OCI-LY7 (cell line): ENCODE measurements around the gene ZNF780B. TPM values are rescaled to one million over a fixed set of nuclear protein-coding genes. Genes with fewer than 3 reads are reported as not detected.

Experiments used
- Bru-seq: library from RNA; stranded (reverse); fragments of 400-500 nt; gene quantifications from one replicate; lab custom pipeline; 2021; lab: Mats Ljungman, UMichigan
- BruChase-seq, 2 experiments: library from RNA; stranded (reverse); fragments of 400-500 nt; gene quantifications; one replicate each; lab custom pipeline; 2021; lab: Mats Ljungman, UMichigan
- BruUV-seq: library from RNA; stranded (reverse); fragments of 400-500 nt; replicated peaks from 2 replicates; lab custom pipeline; 2021; lab: Mats Ljungman, UMichigan
- CTCF ChIA-PET: fragments of 300-600 bp; sonication (Branson Sonifier 250); formaldehyde crosslinking; loops from one replicate; lab custom pipeline; 2022; ENCODE audit warnings: antibody characterized with exemption; ENCODE audit not compliant: unreplicated experiment; lab: Charles Lee
- POLR2A ChIA-PET: fragments of 300-600 bp; sonication (Branson Sonifier 250); formaldehyde crosslinking; loops from one replicate; lab custom pipeline; 2022; ENCODE audit warnings: antibody characterized with exemption; lab: Charles Lee
- DNase-seq: peaks from one replicate; pipeline ENCODE4 v3.0.0-alpha.2; 2015; ENCODE audit warnings: low spot score
- H2AFZ ChIP-seq: fragments of 200-600 bp; sonication (generic), shearing (Covaris generic); 2 replicates; pipeline ENCODE4 v1.6.1; 2014; ENCODE audit warnings: mild to moderate bottlenecking, antibody characterized with exemption, low read length, moderate library complexity
- H3K27ac ChIP-seq: fragments of 200-600 bp; sonication (generic); 2 replicates; pipeline ENCODE4 v1.5.1; 2014; ENCODE audit warnings: mixed run types, low read depth, mild to moderate bottlenecking, moderate library complexity, low read length, inconsistent platforms; ENCODE audit not compliant: poor library complexity, severe bottlenecking
- H3K36me3 ChIP-seq: fragments of 200-600 bp; sonication (generic); 2 replicates; pipeline ENCODE4 v1.6.1; 2014; ENCODE audit warnings: mild to moderate bottlenecking, antibody characterized with exemption, low read length, moderate library complexity, mixed read lengths; ENCODE audit not compliant: insufficient read depth
- H3K4me1 ChIP-seq: fragments of 200-600 bp; sonication (generic); 2 replicates; pipeline ENCODE4 v1.5.1; 2014; ENCODE audit warnings: mild to moderate bottlenecking, low read length; ENCODE audit not compliant: insufficient read depth, poor library complexity, severe bottlenecking
- H3K4me2 ChIP-seq: fragments of 200-600 bp; sonication (generic); 2 replicates; pipeline ENCODE4 v1.6.1; 2014; ENCODE audit warnings: mild to moderate bottlenecking, low read length
- H3K4me3 ChIP-seq: fragments of 200-600 bp; sonication (generic); 2 replicates; pipeline ENCODE4 v1.5.1; 2014; ENCODE audit warnings: mild to moderate bottlenecking, low read depth, low read length; ENCODE audit not compliant: poor library complexity, severe bottlenecking
- H3K79me2 ChIP-seq: fragments of 200-600 bp; sonication (generic); 2 replicates; pipeline ENCODE4 v1.6.1; 2016; ENCODE audit warnings: low read depth, mild to moderate bottlenecking, low read length, moderate library complexity, mixed read lengths; ENCODE audit not compliant: insufficient read depth
- H3K9me2 ChIP-seq: fragments of 200-600 bp; sonication (generic); 2 replicates; pipeline ENCODE4 v1.6.1; 2016; ENCODE audit warnings: mild to moderate bottlenecking, low read length, mixed read lengths; ENCODE audit not compliant: insufficient read depth
- H3K9me3 ChIP-seq: fragments of 200-600 bp; sonication (generic); 2 replicates; pipeline ENCODE4 v1.6.1; 2014; ENCODE audit warnings: mild to moderate bottlenecking, mixed run types, low read length, mixed read lengths
- H4K20me1 ChIP-seq: fragments of 200-600 bp; sonication (generic); 2 replicates; pipeline ENCODE4 v1.6.1; 2014; ENCODE audit warnings: mild to moderate bottlenecking, antibody characterized with exemption, low read length, moderate library complexity, mixed read lengths; ENCODE audit not compliant: insufficient read depth
- EZH2phosphoT487 ChIP-seq: fragments of 200-600 bp; sonication (generic); IDR thresholded peaks from 2 replicates; pipeline ENCODE4 v1.6.1; 2018; ENCODE audit warnings: low read depth, borderline replicate concordance, mild to moderate bottlenecking, mixed run types, antibody characterized with exemption, low read length, moderate library complexity, mixed read lengths
- intact Hi-C: fragments of 100-400 bp; cut with micrococcal nuclease; formaldehyde crosslinking; loops from one replicate; pipeline ENCODE4 v1.10.0; 2022; ENCODE audit not compliant: unreplicated experiment
- long read RNA-seq: library from polyadenylated mRNA; stranded (forward); transcript quantifications from one replicate; pipeline ENCODE4 v2.0.0, GENCODE V29; 2022
- total RNA-seq, 2 experiments: library from RNA; depleted of rRNA in 1 of 2; stranded (reverse); fragments of >200 nt in 1 of 2; shearing (Covaris generic) in 1 of 2; gene quantifications; 2 replicates each; pipeline ENCODE4 v1.2.3, GENCODE V29; 2014 to 2022
- TF ChIP-seq, protein P1 (sequence below): fragments of 200-600 bp; sonication (generic); conservative IDR thresholded peaks from 2 replicates; pipeline ENCODE4 v1.5.1; 2014; ENCODE audit warnings: mild to moderate bottlenecking, antibody characterized with exemption, low read length, moderate library complexity, mixed read lengths

ZNF780B gene
- total RNA-seq (2014; rRNA removed; shearing (Covaris generic)), result 20.0 and 27.9 TPM in 2 replicates
- 21.0 and 27.5 TPM in 2 replicates for total RNA-seq (2022)
- percentile 77 among the genes with signal in this experiment for Bru-seq, nascent RNA
- BruChase-seq, experiment 1, labeled RNA remaining after a 6-hour chase, result percentile 88 among the genes with signal in this experiment
- percentile 92 among the genes with signal in this experiment for BruChase-seq, experiment 2, labeled RNA remaining after a 2-hour chase
- long read RNA-seq, full-length matches to known transcripts, result 2 of 4 reads
- long read RNA-seq, partial matches to known transcripts, result 0 of 4 reads
- long read RNA-seq, other reads (novel, unspliced or antisense), result 2 of 4 reads

DNA sequence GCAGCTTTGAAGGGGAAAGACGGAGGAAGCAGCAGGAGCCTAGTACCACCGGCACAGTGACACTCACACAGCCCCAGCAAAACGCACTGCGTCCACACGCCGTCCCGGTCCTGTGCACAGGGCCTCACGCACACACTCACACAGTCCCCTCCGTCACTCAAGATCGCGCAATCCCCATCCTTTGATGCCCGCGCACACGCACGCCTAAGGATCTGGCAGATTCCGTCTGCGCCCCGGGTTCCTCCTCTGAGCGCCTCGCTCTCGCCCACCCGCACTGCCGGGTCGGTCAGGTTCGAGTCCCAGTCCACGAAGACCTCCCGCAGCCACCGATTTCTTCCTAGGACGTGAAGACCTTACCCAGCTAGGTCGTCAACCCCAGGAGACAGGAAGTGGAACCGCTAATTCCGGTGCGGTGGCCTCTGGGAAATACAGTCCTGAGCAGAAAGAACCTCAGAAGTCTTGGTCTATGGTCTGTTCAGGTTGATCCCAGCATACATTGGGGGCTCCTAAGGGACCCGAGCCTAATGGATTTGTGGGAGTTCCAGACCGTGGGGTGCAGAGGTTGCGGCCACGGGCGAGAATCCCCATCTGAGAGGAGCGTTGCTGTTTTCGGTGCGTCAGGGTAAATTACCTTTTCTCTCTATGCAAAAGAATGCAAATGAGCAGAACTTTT is at the start of gene ZNF780B:
Gene ZNF780B, minus strand, starts transcription at position 400 of the 673 bp plus-strand sequence. CDS start 5,899 bp downstream, outside the sequence.
- peak within 1 kb of the TSS; percentile 89 for H2AFZ ChIP-seq
- peak within 1 kb of the TSS; percentile 8 for H3K27ac ChIP-seq
- peaks cover 34% of the 10 kb centered on the region for H3K9me3 ChIP-seq
- H3K36me3 ChIP-seq, result no peaks in the 10 kb centered on the region; the same call in 1 of the 2 replicates
- no TSS peak for BruUV-seq
- H3K4me3 ChIP-seq, result peak within 1 kb of the TSS; percentile 73
- peaks cover 3% of the 10 kb centered on the region; the same call in 1 of the 2 replicates for H3K79me2 ChIP-seq
- H3K4me1 ChIP-seq, result peaks cover 22% of the 10 kb centered on the region
- no peaks in the 10 kb centered on the region for H4K20me1 ChIP-seq
- ChIA-PET CTCF (no interaction called here), POLR2A (interaction anchor here (0.7 to 0.9 kb wide), 3 partner anchors 16 to 227 kb away, joined by 3 to 4 read pairs (median 4); partner anchors contain the start of gene ZNF780A)
- no peaks in the 10 kb centered on the region for H3K9me2 ChIP-seq
- peak within 1 kb of the TSS; percentile 80 for H3K4me2 ChIP-seq
- intact Hi-C loops, result no loop called here
- DNase-seq, result peak; percentile 79
- TF ChIP-seq, protein P1, sequence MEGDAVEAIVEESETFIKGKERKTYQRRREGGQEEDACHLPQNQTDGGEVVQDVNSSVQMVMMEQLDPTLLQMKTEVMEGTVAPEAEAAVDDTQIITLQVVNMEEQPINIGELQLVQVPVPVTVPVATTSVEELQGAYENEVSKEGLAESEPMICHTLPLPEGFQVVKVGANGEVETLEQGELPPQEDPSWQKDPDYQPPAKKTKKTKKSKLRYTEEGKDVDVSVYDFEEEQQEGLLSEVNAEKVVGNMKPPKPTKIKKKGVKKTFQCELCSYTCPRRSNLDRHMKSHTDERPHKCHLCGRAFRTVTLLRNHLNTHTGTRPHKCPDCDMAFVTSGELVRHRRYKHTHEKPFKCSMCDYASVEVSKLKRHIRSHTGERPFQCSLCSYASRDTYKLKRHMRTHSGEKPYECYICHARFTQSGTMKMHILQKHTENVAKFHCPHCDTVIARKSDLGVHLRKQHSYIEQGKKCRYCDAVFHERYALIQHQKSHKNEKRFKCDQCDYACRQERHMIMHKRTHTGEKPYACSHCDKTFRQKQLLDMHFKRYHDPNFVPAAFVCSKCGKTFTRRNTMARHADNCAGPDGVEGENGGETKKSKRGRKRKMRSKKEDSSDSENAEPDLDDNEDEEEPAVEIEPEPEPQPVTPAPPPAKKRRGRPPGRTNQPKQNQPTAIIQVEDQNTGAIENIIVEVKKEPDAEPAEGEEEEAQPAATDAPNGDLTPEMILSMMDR, result no peak
- no peak for TF ChIP-seq EZH2phosphoT487

GRCh38 chr19:40104754-40105153 is 48.7 kb upstream of the ZNF780B start:
- no peaks in the 10 kb centered on the region for H3K79me2 ChIP-seq
- H3K36me3 ChIP-seq, result no peaks in the 10 kb centered on the region
- CTCF ChIA-PET, result no interaction called here
- H3K27ac ChIP-seq, result no peak overlapping the region
- no peaks in the 10 kb centered on the region for H4K20me1 ChIP-seq
- POLR2A ChIA-PET, result no interaction called here
- no peaks in the 10 kb centered on the region for H3K9me2 ChIP-seq
- intact Hi-C loops, result no loop called here
- no peak overlapping the region for H2AFZ ChIP-seq
- H3K9me3 ChIP-seq, result no peaks in the 10 kb centered on the region
- no peak overlapping the region for H3K4me2 ChIP-seq
- no peak for DNase-seq
- TF ChIP-seq, protein P1, result no peak
- no peak for TF ChIP-seq EZH2phosphoT487
- no peak overlapping the region for H3K4me3 ChIP-seq
- BruUV-seq, result no TSS peak
- no peaks in the 10 kb centered on the region for H3K4me1 ChIP-seq
